ENCODE data around the gene FN3K.

Gene FN3K

DNA sequence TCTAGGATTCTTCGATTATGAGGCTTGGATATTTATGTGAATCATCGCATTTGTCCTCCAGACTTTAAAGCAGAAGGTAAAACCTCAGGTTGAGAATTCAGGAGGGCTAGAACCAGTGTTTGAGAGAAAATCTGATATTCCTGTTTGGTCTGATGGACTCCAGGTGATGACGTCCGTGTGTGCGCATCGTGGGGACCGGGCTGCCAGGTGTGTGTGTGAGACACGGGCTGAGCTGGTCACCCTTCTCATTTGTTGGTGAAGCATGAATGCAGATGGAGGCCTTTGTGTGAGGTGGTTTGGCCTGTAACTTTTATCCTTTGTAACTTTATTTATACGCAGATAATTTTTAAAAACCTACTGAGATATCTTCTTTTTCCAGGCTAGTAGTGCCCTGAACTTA, 61.6 kb downstream of the FN3K start:
- no peak for DNase-seq (ENCODE audit: extremely low read depth, insufficient read length)
- no peak overlapping the region for H3K4me3 ChIP-seq (replicated peaks; ENCODE audit: low read depth, low read length)
- TF ChIP-seq, protein P1, sequence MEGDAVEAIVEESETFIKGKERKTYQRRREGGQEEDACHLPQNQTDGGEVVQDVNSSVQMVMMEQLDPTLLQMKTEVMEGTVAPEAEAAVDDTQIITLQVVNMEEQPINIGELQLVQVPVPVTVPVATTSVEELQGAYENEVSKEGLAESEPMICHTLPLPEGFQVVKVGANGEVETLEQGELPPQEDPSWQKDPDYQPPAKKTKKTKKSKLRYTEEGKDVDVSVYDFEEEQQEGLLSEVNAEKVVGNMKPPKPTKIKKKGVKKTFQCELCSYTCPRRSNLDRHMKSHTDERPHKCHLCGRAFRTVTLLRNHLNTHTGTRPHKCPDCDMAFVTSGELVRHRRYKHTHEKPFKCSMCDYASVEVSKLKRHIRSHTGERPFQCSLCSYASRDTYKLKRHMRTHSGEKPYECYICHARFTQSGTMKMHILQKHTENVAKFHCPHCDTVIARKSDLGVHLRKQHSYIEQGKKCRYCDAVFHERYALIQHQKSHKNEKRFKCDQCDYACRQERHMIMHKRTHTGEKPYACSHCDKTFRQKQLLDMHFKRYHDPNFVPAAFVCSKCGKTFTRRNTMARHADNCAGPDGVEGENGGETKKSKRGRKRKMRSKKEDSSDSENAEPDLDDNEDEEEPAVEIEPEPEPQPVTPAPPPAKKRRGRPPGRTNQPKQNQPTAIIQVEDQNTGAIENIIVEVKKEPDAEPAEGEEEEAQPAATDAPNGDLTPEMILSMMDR (IDR thresholded peaks at IDR 0.05; ENCODE audit: insufficient read depth, low read length, poor library complexity, severe bottlenecking), result no peak
- H3K36me3 ChIP-seq (ENCODE audit: control insufficient read depth, insufficient read depth, low read length), result peaks cover 13% of the 10 kb centered on the region
- H3K27me3 ChIP-seq (replicated peaks; ENCODE audit: control insufficient read depth, insufficient read depth, low read length), result no peaks in the 10 kb centered on the region

DNA sequence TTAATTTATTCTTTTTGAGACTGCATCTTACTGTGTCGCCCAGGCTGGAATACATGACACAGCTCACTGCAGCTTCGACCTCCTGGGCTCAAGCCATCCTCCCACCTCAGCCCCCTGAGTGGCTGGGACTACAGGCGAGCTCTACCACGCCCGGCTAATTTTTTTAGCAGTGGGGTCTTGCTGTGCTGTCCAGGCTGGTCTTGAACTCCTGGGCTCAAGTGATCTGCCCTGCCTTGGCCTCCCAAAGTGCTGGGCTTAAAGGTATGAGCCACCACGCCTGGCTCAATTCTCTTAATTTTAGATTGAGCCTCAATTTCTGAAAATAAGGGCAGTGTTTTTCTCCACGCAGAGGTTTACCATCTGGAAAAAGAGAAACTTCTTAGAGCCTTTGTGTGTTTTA, 63.3 kb downstream of the FN3K start:
- H3K4me3 ChIP-seq (replicated peaks; ENCODE audit: low read depth, low read length), result no peak overlapping the region
- TF ChIP-seq, protein P1 (IDR thresholded peaks at IDR 0.05; ENCODE audit: insufficient read depth, low read length, poor library complexity, severe bottlenecking), result no peak
- peaks cover 13% of the 10 kb centered on the region for H3K36me3 ChIP-seq (ENCODE audit: control insufficient read depth, insufficient read depth, low read length)
- no peaks in the 10 kb centered on the region for H3K27me3 ChIP-seq (replicated peaks; ENCODE audit: control insufficient read depth, insufficient read depth, low read length)
- no peak for DNase-seq (ENCODE audit: extremely low read depth, insufficient read length)

DNA sequence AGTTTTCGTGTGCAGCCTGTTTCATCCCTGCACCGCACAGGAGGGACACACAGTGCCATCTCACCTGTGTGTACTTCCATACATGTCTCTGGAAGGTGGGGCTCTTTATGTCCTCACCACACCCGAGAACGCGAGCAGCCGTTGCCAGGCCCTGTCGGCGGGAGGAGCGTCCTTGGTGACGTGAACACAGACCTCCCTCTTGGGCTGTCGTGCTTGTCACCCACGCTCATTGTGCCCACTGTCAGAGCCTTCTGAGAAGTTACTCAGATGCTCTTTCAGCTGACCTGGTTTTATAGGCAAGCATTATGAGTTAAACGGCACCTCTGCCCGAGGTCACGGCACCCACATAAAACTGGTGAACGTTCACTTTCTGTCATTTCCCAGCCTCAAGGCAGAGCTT, 64.2 kb downstream of the FN3K start:
- TF ChIP-seq, protein P1 (IDR thresholded peaks at IDR 0.05; ENCODE audit: insufficient read depth, low read length, poor library complexity, severe bottlenecking), result no peak
- Histone ChIP-seq H3K4me3 (replicated peaks; ENCODE audit: low read depth, low read length) (no peak overlapping the region), H3K36me3 (ENCODE audit: control insufficient read depth, insufficient read depth, low read length) (peaks cover 13% of the 10 kb centered on the region), H3K27me3 (replicated peaks; ENCODE audit: control insufficient read depth, insufficient read depth, low read length) (no peaks in the 10 kb centered on the region)
- DNase-seq (ENCODE audit: extremely low read depth, insufficient read length), result no peak

All from GM06990 (cell line).